ENCODE data around the gene CMBL.

DNA sequence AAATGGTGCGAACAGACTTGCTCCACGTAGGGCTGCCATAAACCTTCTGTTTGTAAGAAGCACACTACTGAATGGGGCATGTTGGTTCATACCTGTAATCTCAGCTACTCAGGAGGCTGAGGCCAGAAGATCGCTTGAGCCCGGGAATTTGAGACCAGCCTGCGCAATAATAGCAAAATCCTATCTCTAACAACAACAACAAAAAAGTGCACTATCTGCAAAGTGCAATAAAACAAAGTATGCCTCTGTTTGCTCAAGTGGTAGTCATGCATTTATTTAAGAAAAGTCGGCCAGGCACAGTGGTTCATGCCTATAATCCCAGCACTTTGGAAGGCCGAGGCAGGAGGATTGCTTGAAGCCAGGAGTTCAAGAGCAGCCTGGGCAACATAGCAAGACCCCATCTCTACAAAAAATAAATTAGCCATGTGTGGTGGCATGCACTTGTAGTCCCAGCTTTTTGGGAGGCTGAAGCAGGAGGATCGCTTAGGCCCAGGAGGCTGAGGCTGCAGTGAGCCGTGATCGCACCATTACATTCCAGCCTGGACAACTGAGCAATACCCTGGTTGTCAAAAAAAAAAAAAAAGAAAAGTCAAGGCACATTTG, 63.3 kb downstream of the CMBL start:
- TF ChIP-seq CTCF (IDR thresholded peaks at IDR 0.05; ENCODE audit: poor library complexity) (no peak), EZH2 (IDR thresholded peaks at IDR 0.05; ENCODE audit: borderline replicate concordance) (no peak)
